ENCODE results near the gene PALM3. TPM values are rescaled to one million over a fixed set of nuclear protein-coding genes. Genes with fewer than 3 reads are reported as not detected.

The PALM3 gene
- total and polyA plus RNA-seq, 12 donors: 0.14 to 0.94 (median 0.33) TPM; not detected in 6

- peak in 5 of 9 donors; percentile 22 to 41 (median 26) for TF ChIP-seq CTCF (IDR thresholded peaks at IDR 0.05)
- Histone ChIP-seq H3K27me3 (no peaks in the 10 kb centered on the region), H3K36me3 (peaks cover 0 to 69% (median 39%) of the 10 kb centered on the region in 9 donors), H3K9me3 (no peaks in the 10 kb centered on the region), H3K4me3 (no peak overlapping the region), H3K4me1 (peaks cover 0 to 61% (median 43%) of the 10 kb centered on the region in 9 donors), H3K27ac (peak overlapping the region; percentile 69 to 97 (median 90))
- DNase-seq: peak in 1 of 2 donors; percentile 53
- 58 to 71% methylated on average over 16 of the region's 16 CpGs for WGBS, 2 donors
- intact Hi-C loops (cut with DNase I): loop anchor here in 1 of 10 donors (1.0 kb wide), 1 partner anchor 20 kb away; no protein-coding TSS in a partner anchor
- ATAC-seq: peak; percentile 54 to 79 (median 68)
Measured at GRCh38 chr19:14106840-14107239, 45.0 kb upstream of the PALM3 start.

GRCh38 chr19:14105680-14106079, 43.8 kb upstream of the PALM3 start:
- intact Hi-C loops (cut with DNase I): loop anchor here in 1 of 10 donors (1.0 kb wide), 1 partner anchor 18 kb away; no protein-coding TSS in a partner anchor
- DNase-seq (no peak), ATAC-seq (no peak)
- Histone ChIP-seq H3K27ac (peak overlapping the region in 5 of 10 donors; percentile 80 to 97 (median 91)), H3K9me3 (no peaks in the 10 kb centered on the region), H3K27me3 (no peaks in the 10 kb centered on the region), H3K4me3 (no peak overlapping the region), H3K36me3 (peaks cover 0 to 81% (median 50%) of the 10 kb centered on the region in 9 donors), H3K4me1 (peaks cover 0 to 53% (median 34%) of the 10 kb centered on the region in 9 donors)
- no peak for TF ChIP-seq CTCF (IDR thresholded peaks at IDR 0.05)
- 83 to 86% methylated on average over 8 of the region's 8 CpGs for WGBS, 2 donors

- Histone ChIP-seq H3K36me3 (peaks cover 0 to 98% (median 65%) of the 10 kb centered on the region in 9 donors), H3K27me3 (no peaks in the 10 kb centered on the region), H3K27ac (peak overlapping the region in 8 of 10 donors; percentile 12 to 68 (median 50)), H3K9me3 (no peaks in the 10 kb centered on the region), H3K4me1 (peaks cover 0 to 38% (median 31%) of the 10 kb centered on the region in 9 donors), H3K4me3 (no peak overlapping the region)
- DNase-seq (no peak), ATAC-seq (peak in 2 of 8 donors; percentile 1 to 3)
- no peak for TF ChIP-seq CTCF (IDR thresholded peaks at IDR 0.05)
- WGBS, 2 donors: 57 to 75% methylated on average over 1 of the region's 1 CpG
- intact Hi-C loops (cut with DNase I): no loop called here
Measured at GRCh38 chr19:14103310-14103709, 41.4 kb upstream of the PALM3 start.

GRCh38 chr19:14102756-14103155, 40.9 kb upstream of the PALM3 start:
- peaks cover 0 to 35% (median 26%) of the 10 kb centered on the region in 9 donors for H3K4me1 ChIP-seq
- ATAC-seq (no peak), DNase-seq (no peak)
- intact Hi-C loops (cut with DNase I): no loop called here
- H3K27ac ChIP-seq: peak overlapping the region in 9 of 10 donors; percentile 18 to 68 (median 52)
- 85 to 86% methylated on average over 10 of the region's 10 CpGs for WGBS, 2 donors
- H3K9me3 ChIP-seq: no peaks in the 10 kb centered on the region
- H3K27me3 ChIP-seq: no peaks in the 10 kb centered on the region
- H3K36me3 ChIP-seq: peaks cover 0 to 99% (median 70%) of the 10 kb centered on the region in 9 donors
- H3K4me3 ChIP-seq: no peak overlapping the region
- TF ChIP-seq CTCF (IDR thresholded peaks at IDR 0.05): no peak

Data from heart right ventricle (tissue), 16 donors.